Cardiac muscle cell (in vitro differentiated cells and primary cell): ENCODE measurements around the gene MFAP4. TPM values are rescaled to one million over a fixed set of nuclear protein-coding genes. Genes with fewer than 3 reads are reported as not detected.
A peak's percentile ranks its signal among the peaks of the same experiment; 100 is the strongest.

Experiments
- DNase-seq, 2 donors: peaks; one replicate each; pipeline versions ENCODE4 v3.0.0 to v3.0.0-alpha.2; 2010 to 2017; ENCODE audit warnings: low read depth in 1 of 2, low spot score in 1 of 2
- H3K27ac ChIP-seq: fragments of 200-600 bp; sonication (generic); 2 replicates; pipeline ENCODE4 v1.5.1; 2016
- H3K27me3 ChIP-seq: fragments of 200-600 bp; sonication (generic); 2 replicates; pipeline ENCODE4 v1.6.0; 2016; ENCODE audit warnings: control low read depth
- H3K36me3 ChIP-seq: fragments of 200-600 bp; sonication (generic); 2 replicates; pipeline ENCODE4 v1.5.1; 2016; ENCODE audit warnings: control low read depth
- H3K4me1 ChIP-seq: fragments of 200-600 bp; sonication (generic); 2 replicates; pipeline ENCODE4 v1.8.1; 2017; ENCODE audit warnings: low read depth, mild to moderate bottlenecking, mixed run types
- H3K4me3 ChIP-seq: fragments of 200-600 bp; sonication (generic); 2 replicates; pipeline ENCODE4 v1.5.1; 2016; ENCODE audit warnings: mild to moderate bottlenecking
- H3K9me3 ChIP-seq: fragments of 200-600 bp; sonication (generic); 2 replicates; pipeline ENCODE4 v1.5.1; 2017; ENCODE audit warnings: low read depth, mild to moderate bottlenecking, control low read depth
- CTCF ChIP-seq: IDR thresholded peaks from 2 replicates; pipeline ENCODE4 v1.5.1; 2012; ENCODE audit warnings: low read depth, mild to moderate bottlenecking, low read length
- polyA plus RNA-seq: library from polyadenylated mRNA; unstranded; fragments of >200 nt; fragmentation: Nextera tagmentation; extraction: Ambion mirVana; gene quantifications from 2 replicates; pipeline ENCODE4 v1.2.1, GENCODE V29; 2016
- total RNA-seq: library from RNA; depleted of rRNA; stranded (reverse); fragments of >200 nt; gene quantifications from 2 replicates; pipeline ENCODE4 v1.2.3, GENCODE V29; 2016

MFAP4 gene
- total and polyA plus RNA-seq, 2 experiments from 2014 or later, result 16.7 to 23.4 TPM

- Histone ChIP-seq H3K4me3 (no peak overlapping the region), H3K9me3 (no peaks in the 10 kb centered on the region), H3K27ac (no peak overlapping the region), H3K36me3 (no peaks in the 10 kb centered on the region), H3K4me1 (peaks cover 14% of the 10 kb centered on the region), H3K27me3 (no peaks in the 10 kb centered on the region)
- DNase-seq, result no peak
- no peak for TF ChIP-seq CTCF
Measured at GRCh38 chr17:19392303-19392702, 5.3 kb upstream of the MFAP4 start.

- Histone ChIP-seq H3K36me3 (no peaks in the 10 kb centered on the region), H3K27me3 (no peaks in the 10 kb centered on the region), H3K27ac (no peak overlapping the region), H3K4me1 (peaks cover 22% of the 10 kb centered on the region), H3K9me3 (no peaks in the 10 kb centered on the region), H3K4me3 (no peak overlapping the region)
- no peak for DNase-seq
- TF ChIP-seq CTCF, result no peak
Measured at GRCh38 chr17:19391432-19391831, 4.4 kb upstream of the MFAP4 start.

- peaks cover 22% of the 10 kb centered on the region for H3K4me1 ChIP-seq
- H3K9me3 ChIP-seq, result no peaks in the 10 kb centered on the region
- no peak for TF ChIP-seq CTCF
- no peak overlapping the region for H3K4me3 ChIP-seq
- H3K27me3 ChIP-seq, result no peaks in the 10 kb centered on the region
- H3K27ac ChIP-seq, result no peak overlapping the region
- no peak for DNase-seq
- H3K36me3 ChIP-seq, result no peaks in the 10 kb centered on the region
Measured at GRCh38 chr17:19390951-19391350, 4.0 kb upstream of the MFAP4 start.

- Histone ChIP-seq H3K9me3 (no peaks in the 10 kb centered on the region), H3K36me3 (peaks cover 4% of the 10 kb centered on the region), H3K4me3 (no peak overlapping the region), H3K27me3 (no peaks in the 10 kb centered on the region), H3K27ac (no peak overlapping the region), H3K4me1 (peaks cover 22% of the 10 kb centered on the region)
- TF ChIP-seq CTCF, result no peak
- DNase-seq, result no peak
Measured at GRCh38 chr17:19388791-19389785, 2.1 kb upstream of the MFAP4 start.

- TF ChIP-seq CTCF, result no peak
- no peak overlapping the region for H3K4me3 ChIP-seq
- H3K27me3 ChIP-seq, result no peaks in the 10 kb centered on the region
- peaks cover 22% of the 10 kb centered on the region for H3K4me1 ChIP-seq
- no peak for DNase-seq
- H3K36me3 ChIP-seq, result peaks cover 6% of the 10 kb centered on the region
- H3K9me3 ChIP-seq, result no peaks in the 10 kb centered on the region
- H3K27ac ChIP-seq, result peak overlapping the region; percentile 68
Measured at GRCh38 chr17:19387921-19388521, 1.0 kb upstream of the MFAP4 start.
